K562 (cell line): ENCODE data around the gene GALNT9. TPM values are rescaled to one million over a fixed set of nuclear protein-coding genes. Genes with fewer than 3 reads are reported as not detected.

Experiments
- ARID2 ChIP-seq: fragments of 450-650 bp; IDR thresholded peaks from 2 replicates; pipeline ENCODE4 v1.6.1; 2017; ENCODE audit warnings: antibody characterized with exemption, mild to moderate bottlenecking
- CBX3 ChIP-seq, 2 experiments: IDR thresholded peaks; 1 replicate in 1 of 2; 2 replicates in 1 of 2; pipeline ENCODE4 v1.6.1; 2012; ENCODE audit warnings: inconsistent platforms in 2 of 2, low read length in 2 of 2, borderline replicate concordance in 1 of 2, control low read depth in 1 of 2
- HDAC1 ChIP-seq, 2 experiments: fragments of 450-650 bp; IDR thresholded peaks; 2 replicates each; pipeline ENCODE4 v1.6.1; 2016 to 2017; ENCODE audit warnings: inconsistent platforms in 1 of 2, mild to moderate bottlenecking in 1 of 2, moderate library complexity in 1 of 2
- KLF10 ChIP-seq: fragments of 250-450 bp; sonication (Bioruptor Pico); IDR thresholded peaks from 2 replicates; pipeline ENCODE4 v1.6.1; 2021; ENCODE audit warnings: matching md5 sums
- MBD2 ChIP-seq: sonication (generic); IDR thresholded peaks from 2 replicates; pipeline ENCODE4 v1.6.1; 2016; ENCODE audit warnings: low read depth, borderline replicate concordance
- PCBP1 ChIP-seq: fragments of 200-400 bp; formaldehyde crosslinking; IDR thresholded peaks from 2 replicates; pipeline ENCODE4 v1.6.1; 2018; ENCODE audit warnings: mild to moderate bottlenecking, low read depth, low read length; ENCODE audit not compliant: poor library complexity, severe bottlenecking
- SMAD3 ChIP-seq: fragments of 450-650 bp; formaldehyde crosslinking; conservative IDR thresholded peaks from 2 replicates; pipeline ENCODE4 v1.4.0; 2020; ENCODE audit warnings: mild to moderate bottlenecking
- TBL1XR1 ChIP-seq, 2 experiments: IDR thresholded peaks; 2 replicates each; pipeline ENCODE4 v1.6.1; 2012; ENCODE audit warnings: improper control_type of control experiment in 2 of 2, low read length in 2 of 2, mild to moderate bottlenecking in 1 of 2
- ZNF253 ChIP-seq: fragments of 250-450 bp; sonication (Bioruptor Pico); conservative IDR thresholded peaks from 2 replicates; pipeline ENCODE4 v1.6.1; 2021; ENCODE audit warnings: mild to moderate bottlenecking
- polyA plus RNA-seq, 8 experiments: library from polyadenylated mRNA; depleted of rRNA in 4 of 8; stranded (reverse) in 5 of 8; unstranded in 3 of 8; fragments of >200 nt; fragmentation: Nextera tagmentation in 2 of 8; fragmentation: Illumina TruSeq in 1 of 8; extraction: Ambion mirVana in 2 of 8; extraction: Trizol in 1 of 8; gene quantifications; 2 replicates each; pipeline versions ENCODE4 v1.2.1 to v1.2.3, GENCODE V29; 2011 to 2014; ENCODE audit warnings: inconsistent platforms in 1 of 8, missing spikeins in 1 of 8
- total RNA-seq, 7 experiments: library from RNA; depleted of rRNA in 6 of 7; stranded (reverse); fragments of >200 nt in 6 of 7; fragmentation: Illumina TruSeq in 2 of 7; extraction: Trizol in 2 of 7; gene quantifications; 2 replicates each; pipeline versions ENCODE4 v1.2.1 to v1.2.3, GENCODE V29; 2011 to 2021; ENCODE audit warnings: low replicate concordance in 1 of 7
- TF ChIP-seq, protein P1 (sequence below), 2 experiments: fragments of 450-650 bp; IDR thresholded peaks; 2 replicates each; pipeline ENCODE4 v1.6.1; 2016; ENCODE audit warnings: mild to moderate bottlenecking in 2 of 2, borderline replicate concordance in 1 of 2, low read depth in 1 of 2, moderate library complexity in 1 of 2
- TF ChIP-seq, protein P2 (sequence below): fragments of 200-800 bp; sonication (Bioruptor generic); IDR thresholded peaks from 2 replicates; pipeline ENCODE4 v1.6.1; 2016; ENCODE audit warnings: missing genetic modification characterization, missing compliant biosample characterization

The GALNT9 gene
- total and polyA plus RNA-seq, 9 of the 15 experiments (the other 6 are each of a cell fraction or from before 2014, with no cell fraction given), result not detected

DNA sequence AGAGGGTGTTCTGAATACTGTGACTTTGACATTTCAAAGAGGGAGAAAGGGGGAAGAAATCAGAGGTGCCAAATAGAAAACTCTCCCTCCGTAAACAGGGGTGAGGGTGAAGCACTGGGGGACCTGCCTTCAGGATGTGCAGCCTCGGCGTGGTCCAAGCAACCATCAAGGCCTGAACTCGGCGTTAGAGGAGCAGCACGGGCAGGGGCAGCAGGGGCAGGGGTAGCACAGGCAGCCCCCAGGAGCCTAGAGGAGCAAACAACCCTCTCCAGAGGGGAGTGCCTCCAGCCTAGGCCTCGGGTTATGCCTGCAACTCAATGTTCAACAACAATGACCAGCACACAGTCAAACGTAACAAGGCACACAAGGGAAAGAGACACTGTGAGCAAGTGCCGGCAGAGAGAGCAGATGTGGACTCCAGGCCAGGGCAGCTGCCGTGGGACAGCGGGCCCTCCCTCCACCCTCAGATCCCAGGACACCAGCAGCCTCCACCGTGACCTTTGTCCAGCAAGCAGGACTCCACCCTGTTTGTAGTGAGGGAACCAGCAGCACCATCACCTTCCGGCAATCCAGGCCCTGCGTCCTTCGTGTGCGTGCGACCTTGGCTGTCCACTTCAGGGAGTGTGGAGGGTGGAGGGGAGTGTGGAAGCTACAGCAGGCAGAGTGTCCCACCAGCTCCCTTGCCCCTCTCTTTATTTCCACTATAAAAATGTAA lies 18.0 kb downstream of the GALNT9 start (continued):
- TF ChIP-seq, protein P1, sequence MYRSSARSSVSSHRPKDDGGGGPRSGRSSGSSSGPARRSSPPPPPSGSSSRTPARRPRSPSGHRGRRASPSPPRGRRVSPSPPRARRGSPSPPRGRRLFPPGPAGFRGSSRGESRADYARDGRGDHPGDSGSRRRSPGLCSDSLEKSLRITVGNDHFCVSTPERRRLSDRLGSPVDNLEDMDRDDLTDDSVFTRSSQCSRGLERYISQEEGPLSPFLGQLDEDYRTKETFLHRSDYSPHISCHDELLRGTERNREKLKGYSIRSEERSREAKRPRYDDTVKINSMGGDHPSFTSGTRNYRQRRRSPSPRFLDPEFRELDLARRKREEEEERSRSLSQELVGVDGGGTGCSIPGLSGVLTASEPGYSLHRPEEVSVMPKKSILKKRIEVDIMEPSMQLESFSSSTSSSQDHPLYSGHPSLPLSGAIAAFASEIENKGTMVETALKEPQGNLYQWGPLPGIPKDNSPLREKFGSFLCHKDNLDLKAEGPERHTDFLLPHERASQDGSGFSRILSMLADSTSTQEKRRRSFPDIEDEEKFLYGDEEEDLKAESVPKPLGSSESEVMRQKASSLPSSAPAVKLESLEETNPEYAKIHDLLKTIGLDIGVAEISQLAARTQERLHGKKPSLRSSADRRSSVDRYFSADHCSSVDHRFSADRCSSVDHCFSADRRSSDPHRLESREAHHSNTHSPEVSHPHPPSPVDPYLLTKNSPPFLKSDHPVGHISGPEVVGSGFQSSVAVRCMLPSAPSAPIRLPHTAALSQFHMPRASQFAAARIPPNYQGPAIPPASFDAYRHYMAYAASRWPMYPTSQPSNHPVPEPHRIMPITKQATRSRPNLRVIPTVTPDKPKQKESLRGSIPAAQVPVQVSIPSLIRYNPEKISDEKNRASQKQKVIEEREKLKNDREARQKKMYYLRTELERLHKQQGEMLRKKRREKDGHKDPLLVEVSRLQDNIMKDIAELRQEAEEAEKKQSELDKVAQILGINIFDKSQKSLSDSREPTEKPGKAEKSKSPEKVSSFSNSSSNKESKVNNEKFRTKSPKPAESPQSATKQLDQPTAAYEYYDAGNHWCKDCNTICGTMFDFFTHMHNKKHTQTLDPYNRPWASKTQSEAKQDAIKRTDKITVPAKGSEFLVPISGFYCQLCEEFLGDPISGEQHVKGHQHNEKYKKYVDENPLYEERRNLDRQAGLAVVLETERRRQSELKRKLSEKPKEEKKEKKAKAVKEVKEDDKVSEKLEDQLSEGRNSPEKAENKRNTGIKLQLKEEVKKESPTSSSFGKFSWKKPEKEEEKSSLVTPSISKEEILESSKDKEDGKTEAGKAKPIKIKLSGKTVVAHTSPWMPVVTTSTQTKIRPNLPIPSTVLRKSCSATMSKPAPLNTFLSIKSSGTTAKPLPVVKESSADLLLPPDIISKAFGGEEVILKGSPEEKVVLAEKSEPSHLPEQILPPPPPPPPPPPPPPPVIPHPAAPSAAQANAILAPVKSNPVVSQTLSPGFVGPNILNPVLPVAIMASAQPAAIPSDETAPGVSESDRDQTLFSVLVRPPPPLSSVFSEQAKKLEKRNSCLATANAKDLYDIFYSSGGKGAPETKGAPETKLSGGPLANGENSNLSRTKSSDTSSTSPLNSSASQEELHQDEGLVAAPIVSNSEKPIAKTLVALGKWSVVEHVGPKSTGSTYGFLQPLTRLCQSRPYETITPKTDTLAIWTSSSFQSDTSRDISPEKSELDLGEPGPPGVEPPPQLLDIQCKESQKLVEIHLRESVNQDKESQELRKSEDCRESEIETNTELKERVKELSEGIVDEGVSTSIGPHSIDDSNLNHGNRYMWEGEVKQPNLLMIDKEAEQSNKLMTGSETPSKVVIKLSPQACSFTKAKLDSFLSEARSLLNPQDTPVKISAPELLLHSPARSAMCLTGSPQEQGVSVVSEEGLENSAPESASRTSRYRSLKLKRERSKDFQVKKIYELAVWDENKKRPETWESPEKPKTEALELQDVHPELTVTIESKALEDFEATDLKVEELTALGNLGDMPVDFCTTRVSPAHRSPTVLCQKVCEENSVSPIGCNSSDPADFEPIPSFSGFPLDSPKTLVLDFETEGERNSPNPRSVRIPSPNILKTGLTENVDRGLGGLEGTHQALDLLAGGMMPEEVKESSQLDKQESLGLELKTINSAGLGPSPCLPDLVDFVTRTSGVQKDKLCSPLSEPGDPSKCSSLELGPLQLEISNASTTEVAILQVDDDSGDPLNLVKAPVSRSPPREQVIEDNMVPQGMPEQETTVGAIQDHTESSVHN (IDR thresholded peaks at IDR 0.05; ENCODE audit: borderline replicate concordance in 1 of 2, low read depth in 1 of 2), result no peak
- TF ChIP-seq PCBP1 (no peak), ZNF253 (no peak), CBX3 (IDR thresholded peaks at IDR 0.05; ENCODE audit: borderline replicate concordance in 1 of 2, low read length in 2 of 2) (peak in 1 of 2 experiments; percentile 83; a peak in 2 of 3 replicates), HDAC1 (IDR thresholded peaks at IDR 0.05) (no peak), TBL1XR1 (IDR thresholded peaks at IDR 0.05; ENCODE audit: low read length in 2 of 2) (no peak), KLF10 (no peak), ARID2 (no peak), SMAD3 (CRISPR knock-in tag) (no peak), MBD2 (no peak)
- TF ChIP-seq, protein P2, sequence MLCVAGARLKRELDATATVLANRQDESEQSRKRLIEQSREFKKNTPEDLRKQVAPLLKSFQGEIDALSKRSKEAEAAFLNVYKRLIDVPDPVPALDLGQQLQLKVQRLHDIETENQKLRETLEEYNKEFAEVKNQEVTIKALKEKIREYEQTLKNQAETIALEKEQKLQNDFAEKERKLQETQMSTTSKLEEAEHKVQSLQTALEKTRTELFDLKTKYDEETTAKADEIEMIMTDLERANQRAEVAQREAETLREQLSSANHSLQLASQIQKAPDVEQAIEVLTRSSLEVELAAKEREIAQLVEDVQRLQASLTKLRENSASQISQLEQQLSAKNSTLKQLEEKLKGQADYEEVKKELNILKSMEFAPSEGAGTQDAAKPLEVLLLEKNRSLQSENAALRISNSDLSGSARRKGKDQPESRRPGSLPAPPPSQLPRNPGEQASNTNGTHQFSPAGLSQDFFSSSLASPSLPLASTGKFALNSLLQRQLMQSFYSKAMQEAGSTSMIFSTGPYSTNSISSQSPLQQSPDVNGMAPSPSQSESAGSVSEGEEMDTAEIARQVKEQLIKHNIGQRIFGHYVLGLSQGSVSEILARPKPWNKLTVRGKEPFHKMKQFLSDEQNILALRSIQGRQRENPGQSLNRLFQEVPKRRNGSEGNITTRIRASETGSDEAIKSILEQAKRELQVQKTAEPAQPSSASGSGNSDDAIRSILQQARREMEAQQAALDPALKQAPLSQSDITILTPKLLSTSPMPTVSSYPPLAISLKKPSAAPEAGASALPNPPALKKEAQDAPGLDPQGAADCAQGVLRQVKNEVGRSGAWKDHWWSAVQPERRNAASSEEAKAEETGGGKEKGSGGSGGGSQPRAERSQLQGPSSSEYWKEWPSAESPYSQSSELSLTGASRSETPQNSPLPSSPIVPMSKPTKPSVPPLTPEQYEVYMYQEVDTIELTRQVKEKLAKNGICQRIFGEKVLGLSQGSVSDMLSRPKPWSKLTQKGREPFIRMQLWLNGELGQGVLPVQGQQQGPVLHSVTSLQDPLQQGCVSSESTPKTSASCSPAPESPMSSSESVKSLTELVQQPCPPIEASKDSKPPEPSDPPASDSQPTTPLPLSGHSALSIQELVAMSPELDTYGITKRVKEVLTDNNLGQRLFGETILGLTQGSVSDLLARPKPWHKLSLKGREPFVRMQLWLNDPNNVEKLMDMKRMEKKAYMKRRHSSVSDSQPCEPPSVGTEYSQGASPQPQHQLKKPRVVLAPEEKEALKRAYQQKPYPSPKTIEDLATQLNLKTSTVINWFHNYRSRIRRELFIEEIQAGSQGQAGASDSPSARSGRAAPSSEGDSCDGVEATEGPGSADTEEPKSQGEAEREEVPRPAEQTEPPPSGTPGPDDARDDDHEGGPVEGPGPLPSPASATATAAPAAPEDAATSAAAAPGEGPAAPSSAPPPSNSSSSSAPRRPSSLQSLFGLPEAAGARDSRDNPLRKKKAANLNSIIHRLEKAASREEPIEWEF (CRISPR knock-in tag), result no peak
